ENCODE results near the gene COCH.
"Not testable (repeated sequence)": the region's sequence is repeated elsewhere in the genome, so short reads cannot be mapped to it uniquely, and the experiment has no call there.

The COCH gene

DNA sequence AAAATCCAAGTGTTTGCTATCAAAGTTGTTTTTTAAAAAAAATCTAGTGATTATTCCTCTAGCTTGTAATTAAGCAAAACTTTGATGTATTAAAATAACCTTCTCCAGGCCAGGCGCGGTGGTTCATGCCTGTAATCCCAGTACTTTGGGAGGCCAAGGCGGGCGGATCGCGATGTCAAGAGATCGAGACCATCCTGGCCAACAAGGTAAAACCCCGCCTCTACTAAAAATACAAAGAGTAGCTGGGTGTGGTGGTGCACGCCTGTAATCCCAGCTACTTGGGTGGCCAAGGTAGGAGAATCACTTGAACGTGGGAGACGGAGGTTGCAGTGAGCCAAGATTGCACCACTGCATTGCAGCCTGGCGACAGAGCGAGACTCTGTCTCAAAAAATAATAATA is 59.6 kb downstream of the COCH start:
- DNase-seq, result not testable (repeated sequence)

GRCh38 chr14:30935445-30935844 is 61.1 kb downstream of the COCH start:
- DNase-seq, result no peak

DNA sequence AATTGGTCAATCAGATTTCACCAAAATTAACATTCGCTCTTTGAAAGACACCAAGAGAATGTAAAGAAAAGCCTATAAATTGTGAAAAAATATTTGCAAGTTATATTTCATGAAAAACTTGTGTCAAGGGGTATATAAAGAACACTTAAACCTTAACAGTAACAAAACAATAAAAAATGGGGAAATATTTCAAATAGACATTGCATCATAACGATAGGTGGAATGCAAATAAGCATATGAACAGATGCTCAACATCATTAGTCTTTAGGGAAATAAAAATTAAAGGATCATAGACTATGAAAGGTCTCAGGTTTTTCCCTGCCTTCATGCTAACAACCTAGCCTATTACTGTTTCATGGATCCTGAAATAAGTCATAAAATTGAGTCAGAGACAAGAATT is 64.3 kb downstream of the COCH start:
- DNase-seq, result no peak

All from T-helper 2 cell (primary cell).